Measurements from ENCODE around the gene PIWIL4.
"Not testable (repeated sequence)": the region's sequence is repeated elsewhere in the genome, so short reads cannot be mapped to it uniquely, and the experiment has no call there.

The PIWIL4 gene

DNA sequence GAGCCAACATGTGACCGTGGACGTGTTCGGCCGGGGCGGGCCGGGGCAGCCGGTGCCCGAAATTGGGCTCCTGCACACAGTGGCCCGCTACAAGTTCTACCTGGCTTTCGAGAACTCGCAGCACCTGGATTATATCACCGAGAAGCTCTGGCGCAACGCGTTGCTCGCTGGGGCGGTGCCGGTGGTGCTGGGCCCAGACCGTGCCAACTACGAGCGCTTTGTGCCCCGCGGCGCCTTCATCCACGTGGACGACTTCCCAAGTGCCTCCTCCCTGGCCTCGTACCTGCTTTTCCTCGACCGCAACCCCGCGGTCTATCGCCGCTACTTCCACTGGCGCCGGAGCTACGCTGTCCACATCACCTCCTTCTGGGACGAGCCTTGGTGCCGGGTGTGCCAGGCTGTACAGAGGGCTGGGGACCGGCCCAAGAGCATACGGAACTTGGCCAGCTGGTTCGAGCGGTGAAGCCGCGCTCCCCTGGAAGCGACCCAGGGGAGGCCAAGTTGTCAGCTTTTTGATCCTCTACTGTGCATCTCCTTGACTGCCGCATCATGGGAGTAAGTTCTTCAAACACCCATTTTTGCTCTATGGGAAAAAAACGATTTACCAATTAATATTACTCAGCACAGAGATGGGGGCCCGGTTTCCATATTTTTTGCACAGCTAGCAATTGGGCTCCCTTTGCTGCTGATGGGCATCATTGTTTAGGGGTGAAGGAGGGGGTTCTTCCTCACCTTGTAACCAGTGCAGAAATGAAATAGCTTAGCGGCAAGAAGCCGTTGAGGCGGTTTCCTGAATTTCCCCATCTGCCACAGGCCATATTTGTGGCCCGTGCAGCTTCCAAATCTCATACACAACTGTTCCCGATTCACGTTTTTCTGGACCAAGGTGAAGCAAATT lies 21.7 kb upstream of the PIWIL4 start:
- no peak for DNase-seq (ENCODE audit: low read depth)
- peak overlapping the region; percentile 47 for H3K4me3 ChIP-seq (ENCODE audit: low read depth, low read length)
- TF ChIP-seq, protein P1, sequence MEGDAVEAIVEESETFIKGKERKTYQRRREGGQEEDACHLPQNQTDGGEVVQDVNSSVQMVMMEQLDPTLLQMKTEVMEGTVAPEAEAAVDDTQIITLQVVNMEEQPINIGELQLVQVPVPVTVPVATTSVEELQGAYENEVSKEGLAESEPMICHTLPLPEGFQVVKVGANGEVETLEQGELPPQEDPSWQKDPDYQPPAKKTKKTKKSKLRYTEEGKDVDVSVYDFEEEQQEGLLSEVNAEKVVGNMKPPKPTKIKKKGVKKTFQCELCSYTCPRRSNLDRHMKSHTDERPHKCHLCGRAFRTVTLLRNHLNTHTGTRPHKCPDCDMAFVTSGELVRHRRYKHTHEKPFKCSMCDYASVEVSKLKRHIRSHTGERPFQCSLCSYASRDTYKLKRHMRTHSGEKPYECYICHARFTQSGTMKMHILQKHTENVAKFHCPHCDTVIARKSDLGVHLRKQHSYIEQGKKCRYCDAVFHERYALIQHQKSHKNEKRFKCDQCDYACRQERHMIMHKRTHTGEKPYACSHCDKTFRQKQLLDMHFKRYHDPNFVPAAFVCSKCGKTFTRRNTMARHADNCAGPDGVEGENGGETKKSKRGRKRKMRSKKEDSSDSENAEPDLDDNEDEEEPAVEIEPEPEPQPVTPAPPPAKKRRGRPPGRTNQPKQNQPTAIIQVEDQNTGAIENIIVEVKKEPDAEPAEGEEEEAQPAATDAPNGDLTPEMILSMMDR (IDR thresholded peaks at IDR 0.05; ENCODE audit: low read depth, low read length, missing control alignments) = no peak
- in situ Hi-C loops (cut with HindIII; ENCODE audit: low sequenced_read_pairs) = no loop called here

DNA sequence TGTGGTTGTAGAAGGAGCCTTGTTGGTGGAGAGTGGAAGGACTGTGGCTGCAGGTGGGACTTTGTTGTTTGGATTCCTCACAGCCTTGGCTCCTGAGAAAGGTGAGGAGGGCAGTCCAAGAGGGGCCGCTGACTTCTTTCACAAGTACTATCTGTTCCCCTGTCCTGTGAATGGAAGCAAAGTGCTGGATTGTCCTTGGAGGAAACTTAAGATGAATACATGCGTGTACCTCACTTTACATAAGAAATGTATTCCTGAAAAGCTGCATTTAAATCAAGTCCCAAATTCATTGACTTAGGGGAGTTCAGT lies 21.1 kb upstream of the PIWIL4 start:
- TF ChIP-seq, protein P1 (IDR thresholded peaks at IDR 0.05; ENCODE audit: low read depth, low read length, missing control alignments) = no peak
- in situ Hi-C loops (cut with HindIII; ENCODE audit: low sequenced_read_pairs) = no loop called here
- H3K4me3 ChIP-seq (ENCODE audit: low read depth, low read length) = peak overlapping the region; percentile 47
- DNase-seq (ENCODE audit: low read depth) = no peak

DNA sequence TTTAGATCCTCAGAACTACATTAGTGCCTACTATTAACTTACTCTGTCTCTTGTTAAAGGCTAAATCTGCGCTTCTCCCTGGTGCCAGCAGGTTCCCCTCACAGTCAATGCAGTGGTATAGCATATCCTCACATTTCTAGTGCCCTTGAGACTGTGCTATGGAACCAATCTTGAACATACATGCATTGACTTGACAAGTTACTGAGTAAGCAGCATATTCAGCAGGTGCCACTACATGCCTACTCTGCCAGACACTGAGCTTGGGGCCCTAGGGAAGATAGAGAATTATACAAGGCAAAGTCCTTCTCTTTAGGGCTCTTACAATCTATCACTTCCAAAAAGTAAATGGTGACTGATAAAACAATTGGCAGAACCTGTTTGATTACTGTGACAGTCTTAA lies 20.3 kb upstream of the PIWIL4 start:
- H3K4me3 ChIP-seq (ENCODE audit: low read depth, low read length) = no peak overlapping the region
- DNase-seq (ENCODE audit: low read depth) = no peak
- in situ Hi-C loops (cut with HindIII; ENCODE audit: low sequenced_read_pairs) = no loop called here
- TF ChIP-seq, protein P1 (IDR thresholded peaks at IDR 0.05; ENCODE audit: low read depth, low read length, missing control alignments) = no peak

DNA sequence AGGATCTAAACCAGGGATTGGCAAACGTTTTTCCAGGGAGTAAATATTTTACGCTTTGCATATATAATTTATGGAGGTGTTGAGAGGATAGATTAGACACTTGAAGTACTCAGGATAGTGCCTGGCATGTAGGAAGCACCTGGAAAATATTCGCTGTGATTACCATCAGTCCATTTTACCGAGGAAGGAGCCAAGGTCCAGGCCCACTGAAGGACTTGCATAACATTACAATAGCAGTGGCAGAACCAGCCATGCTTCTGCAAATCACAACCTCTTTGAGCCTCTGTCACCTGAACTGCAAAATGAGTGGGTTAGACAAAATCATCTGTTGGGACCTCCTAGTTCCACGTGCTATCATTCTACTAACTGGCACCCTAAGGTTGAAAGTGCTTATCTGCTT lies 18.0 kb upstream of the PIWIL4 start:
- no peak overlapping the region for H3K4me3 ChIP-seq (ENCODE audit: low read depth, low read length)
- in situ Hi-C loops (cut with HindIII; ENCODE audit: low sequenced_read_pairs) = no loop called here
- TF ChIP-seq, protein P1 (IDR thresholded peaks at IDR 0.05; ENCODE audit: low read depth, low read length, missing control alignments) = no peak
- no peak for DNase-seq (ENCODE audit: low read depth)

DNA sequence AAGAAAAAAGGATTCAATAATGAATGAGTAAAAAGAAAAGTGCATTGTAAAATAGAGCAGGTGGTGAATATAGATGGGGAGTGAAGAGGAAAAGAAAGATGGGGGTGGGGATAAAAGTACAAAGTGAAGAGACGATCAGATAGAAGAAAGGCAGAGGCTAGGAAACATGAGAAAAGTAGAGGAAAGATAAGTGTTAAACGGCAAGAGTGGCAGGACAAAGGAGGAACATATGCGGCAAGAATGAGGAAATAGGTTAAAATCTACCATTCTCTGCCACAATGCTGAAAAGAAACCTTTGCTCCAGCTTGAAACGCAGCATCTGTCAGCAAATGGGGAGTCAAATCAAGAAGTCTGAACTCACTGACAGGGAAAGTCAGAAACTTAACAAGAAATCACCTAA lies 16.7 kb upstream of the PIWIL4 start:
- in situ Hi-C loops (cut with HindIII; ENCODE audit: low sequenced_read_pairs) = no loop called here
- TF ChIP-seq, protein P1 (IDR thresholded peaks at IDR 0.05; ENCODE audit: low read depth, low read length, missing control alignments) = no peak

DNA sequence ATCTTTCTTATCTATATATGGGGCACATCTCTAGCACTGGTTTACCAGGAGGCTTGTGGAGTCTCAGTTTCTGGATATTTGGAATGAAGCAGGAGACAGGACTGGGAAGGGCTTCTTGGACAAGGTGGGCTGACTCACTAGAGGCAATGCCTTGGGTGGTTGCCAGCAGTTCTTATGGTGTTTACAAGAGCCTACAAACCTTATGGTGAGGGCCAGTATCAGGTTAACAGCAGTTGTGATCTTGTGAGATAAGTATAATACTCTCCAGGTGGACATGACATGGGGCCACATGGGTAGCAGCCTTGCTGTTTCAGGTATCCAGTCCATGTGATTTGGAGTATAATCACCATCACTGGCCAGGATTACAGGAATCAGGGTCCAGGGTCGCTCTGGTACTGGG lies 13.2 kb upstream of the PIWIL4 start:
- in situ Hi-C loops (cut with HindIII; ENCODE audit: low sequenced_read_pairs) = no loop called here
- TF ChIP-seq, protein P1 (IDR thresholded peaks at IDR 0.05; ENCODE audit: low read depth, low read length, missing control alignments) = no peak

More for the DNA sequence above, 16.7 kb upstream of the PIWIL4 start:
- no peak for DNase-seq (ENCODE audit: low read depth)
- no peak overlapping the region for H3K4me3 ChIP-seq (ENCODE audit: low read depth, low read length)

DNA sequence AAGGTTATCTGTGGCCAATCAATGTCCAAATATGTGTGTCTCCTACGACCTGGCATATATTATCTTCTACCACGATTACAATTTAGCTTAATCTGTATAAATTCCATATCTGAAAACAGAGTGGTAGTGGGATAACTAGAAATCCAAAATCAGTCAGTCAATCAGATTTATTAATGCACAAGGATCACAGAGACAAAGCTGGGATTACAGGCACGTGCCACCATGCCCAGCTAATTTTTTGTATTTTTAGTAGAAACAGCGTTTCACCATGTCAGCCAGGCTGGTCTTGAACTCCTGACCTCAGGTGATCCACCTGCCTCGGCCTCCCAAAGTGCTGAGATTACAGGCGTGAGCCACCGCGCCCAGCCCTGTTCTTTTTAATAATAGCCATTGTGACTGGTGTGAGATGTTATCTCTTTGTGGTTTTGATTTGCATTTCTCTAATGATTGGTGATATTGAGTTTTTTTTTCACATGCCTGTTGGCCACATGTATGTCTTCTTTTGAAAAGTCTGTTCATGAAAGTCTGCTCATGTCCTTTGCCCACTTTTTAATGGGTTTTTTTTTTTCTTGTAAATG lies 11.3 kb upstream of the PIWIL4 start:
- H3K4me3 ChIP-seq (ENCODE audit: low read depth, low read length); DNase-seq (ENCODE audit: low read depth); in situ Hi-C loops (cut with HindIII; ENCODE audit: low sequenced_read_pairs): not testable (repeated sequence)

More for the DNA sequence above, 13.2 kb upstream of the PIWIL4 start:
- no peak for DNase-seq (ENCODE audit: low read depth)
- H3K4me3 ChIP-seq (ENCODE audit: low read depth, low read length) = no peak overlapping the region
